H1 (cell line): ENCODE data around the gene CREB3L1. TPM values are rescaled to one million over a fixed set of nuclear protein-coding genes. Genes with fewer than 3 reads are reported as not detected.
A peak's percentile ranks its signal among the peaks of the same experiment; 100 is the strongest.

Source experiments
- CTCF ChIA-PET: fragments of 300-600 bp; sonication (Branson Sonifier 250); formaldehyde crosslinking; loops from one replicate; lab custom pipeline; 2021; ENCODE audit not compliant: partially characterized antibody; lab: Charles Lee
- POLR2A ChIA-PET: fragments of 300-600 bp; sonication (Branson Sonifier 250); formaldehyde crosslinking; loops from one replicate; lab custom pipeline; 2021; ENCODE audit warnings: inconsistent platforms; ENCODE audit not compliant: partially characterized antibody; lab: Charles Lee
- DNase-seq, 2 experiments: peaks; one replicate each; pipeline versions ENCODE4 v3.0.0 to v3.0.0-alpha.2; 2010 to 2022; ENCODE audit warnings: low spot score in 2 of 2, low read depth in 1 of 2, mixed read lengths in 1 of 2
- FAIRE-seq: peaks from 2 replicates; lab custom pipeline; 2011; peaks lifted over from hg19 to GRCh38; lab: Jason Lieb, UNC
- H2AFZ ChIP-seq: 2 replicates; pipeline ENCODE4 v1.8.1; 2012; ENCODE audit warnings: low read length, inconsistent platforms
- H2AK5ac ChIP-seq: 2 replicates; pipeline ENCODE4 v1.6.1; 2013; ENCODE audit warnings: low read depth, low read length
- H2BK120ac ChIP-seq: replicated peaks from 2 replicates; pipeline ENCODE3; 2013; ENCODE audit warnings: low read depth, low read length, inconsistent platforms
- H2BK12ac ChIP-seq: 2 replicates; pipeline ENCODE4 v1.6.1; 2013; ENCODE audit warnings: low read depth, low read length
- H2BK15ac ChIP-seq: 2 replicates; pipeline ENCODE4 v1.6.1; 2013; ENCODE audit warnings: low read length
- H2BK20ac ChIP-seq: 2 replicates; pipeline ENCODE4 v1.6.1; 2013; ENCODE audit warnings: low read length
- H2BK5ac ChIP-seq: 2 replicates; pipeline ENCODE4 v1.6.1; 2013; ENCODE audit warnings: low read depth, low read length
- H3K14ac ChIP-seq: 2 replicates; pipeline ENCODE4 v1.6.1; 2013; ENCODE audit warnings: inconsistent platforms; ENCODE audit not compliant: insufficient read length
- H3K18ac ChIP-seq: 2 replicates; pipeline ENCODE4 v1.6.1; 2013; ENCODE audit warnings: low read length; ENCODE audit errors: extremely low read depth
- H3K23ac ChIP-seq: 2 replicates; pipeline ENCODE4 v1.6.1; 2013; ENCODE audit warnings: inconsistent platforms; ENCODE audit not compliant: insufficient read length
- H3K23me2 ChIP-seq: 2 replicates; pipeline ENCODE4 v1.6.1; 2013; ENCODE audit warnings: low read depth, low read length
- H3K27ac ChIP-seq: 2 replicates; pipeline ENCODE4 v1.6.1; 2011; ENCODE audit warnings: low read depth, low read length, inconsistent platforms
- H3K27me3 ChIP-seq, 4 experiments: replicated peaks in 1 of 4; 1 replicate in 1 of 4; 2 replicates in 3 of 4; pipeline versions ENCODE4 v1.6.1 to v1.8.1; 2011 to 2013; ENCODE audit warnings: low read length in 3 of 4, mild to moderate bottlenecking in 3 of 4, inconsistent platforms in 2 of 4, mixed read lengths in 2 of 4, moderate library complexity in 1 of 4; ENCODE audit not compliant: control insufficient read depth in 3 of 4, insufficient read depth in 3 of 4; ENCODE audit errors: extremely low read depth in 1 of 4
- H3K36me3 ChIP-seq, 4 experiments: 2 replicates each; pipeline versions ENCODE4 v1.6.1 to v1.8.1; 2011 to 2013; ENCODE audit warnings: mild to moderate bottlenecking in 4 of 4, low read length in 3 of 4, moderate library complexity in 2 of 4, control low read depth in 1 of 4, inconsistent platforms in 1 of 4; ENCODE audit not compliant: insufficient read depth in 4 of 4, control insufficient read depth in 2 of 4
- H3K4ac ChIP-seq: replicated peaks from 2 replicates; pipeline ENCODE3; 2013; ENCODE audit warnings: low read length, low read depth, mixed read lengths, inconsistent platforms; ENCODE audit not compliant: insufficient read length
- H3K4me1 ChIP-seq, 4 experiments: replicated peaks in 1 of 4; 1 replicate in 1 of 4; 2 replicates in 3 of 4; pipeline versions ENCODE4 v1.6.1 to v1.8.1; 2011 to 2013; ENCODE audit warnings: low read length in 3 of 4, inconsistent platforms in 2 of 4, mixed read lengths in 1 of 4; ENCODE audit not compliant: insufficient read depth in 4 of 4, control insufficient read depth in 3 of 4
- H3K4me2 ChIP-seq, 2 experiments: 2 replicates each; pipeline versions ENCODE4 v1.6.1 to v1.8.1; 2011 to 2013; ENCODE audit warnings: low read depth in 2 of 2, low read length in 2 of 2, control low read depth in 1 of 2, inconsistent platforms in 1 of 2, mild to moderate bottlenecking in 1 of 2; ENCODE audit not compliant: insufficient read depth in 1 of 2
- H3K4me3 ChIP-seq, 4 experiments: fragments of 200-600, 300-600 bp in 1 of 4; sonication (generic), shearing (Covaris generic), sonication (Bioruptor Twin) in 1 of 4; 2 replicates each; pipeline versions ENCODE4 v1.5.1 to v1.8.1; 2011 to 2016; ENCODE audit warnings: low read length in 4 of 4, low read depth in 3 of 4, control low read depth in 2 of 4, inconsistent platforms in 2 of 4, mild to moderate bottlenecking in 2 of 4, mixed read lengths in 1 of 4, moderate library complexity in 1 of 4; ENCODE audit not compliant: insufficient read depth in 2 of 4; ENCODE audit errors: extremely low read depth in 1 of 4
- H3K56ac ChIP-seq: replicated peaks from 2 replicates; pipeline ENCODE3; 2013; ENCODE audit warnings: low read depth, mild to moderate bottlenecking, mixed read lengths, low read length, inconsistent platforms; ENCODE audit not compliant: insufficient read length
- H3K79me1 ChIP-seq: 2 replicates; pipeline ENCODE4 v1.6.1; 2013; ENCODE audit warnings: low read depth, low read length, control low read depth
- H3K79me2 ChIP-seq, 2 experiments: 2 replicates each; pipeline versions ENCODE4 v1.6.1 to v1.8.1; 2012 to 2013; ENCODE audit warnings: low read length in 2 of 2, mild to moderate bottlenecking in 2 of 2, inconsistent platforms in 1 of 2; ENCODE audit not compliant: insufficient read depth in 2 of 2, control insufficient read depth in 1 of 2
- H3K9ac ChIP-seq, 4 experiments: replicated peaks in 1 of 4; 1 replicate in 1 of 4; 2 replicates in 3 of 4; pipeline versions ENCODE4 v1.6.1 to v1.8.1; 2011 to 2013; ENCODE audit warnings: low read depth in 3 of 4, low read length in 3 of 4, control low read depth in 2 of 4, mild to moderate bottlenecking in 2 of 4, moderate library complexity in 2 of 4, inconsistent platforms in 1 of 4; ENCODE audit errors: extremely low read depth in 1 of 4
- H3K9me3 ChIP-seq, 2 experiments: 2 replicates each; pipeline versions ENCODE4 v1.6.1 to v1.8.1; 2012 to 2013; ENCODE audit warnings: mild to moderate bottlenecking in 2 of 2, moderate library complexity in 2 of 2, control low read depth in 1 of 2, inconsistent platforms in 1 of 2, low read depth in 1 of 2, low read length in 1 of 2, mixed read lengths in 1 of 2; ENCODE audit not compliant: insufficient read depth in 2 of 2
- H4K20me1 ChIP-seq, 2 experiments: replicated peaks in 1 of 2; 2 replicates each; pipeline versions ENCODE3 to v1.8.1; 2011 to 2013; ENCODE audit warnings: inconsistent platforms in 2 of 2, low read length in 2 of 2, mild to moderate bottlenecking in 1 of 2; ENCODE audit not compliant: insufficient read depth in 2 of 2, control insufficient read depth in 1 of 2
- H4K5ac ChIP-seq: 2 replicates; pipeline ENCODE4 v1.6.1; 2013; ENCODE audit warnings: low read length, low read depth, mixed read lengths, inconsistent platforms; ENCODE audit not compliant: insufficient read length
- H4K8ac ChIP-seq: 2 replicates; pipeline ENCODE4 v1.8.0; 2013; ENCODE audit warnings: mild to moderate bottlenecking, moderate library complexity, low read length, inconsistent platforms; ENCODE audit not compliant: insufficient read depth; ENCODE audit errors: extremely low read depth
- H4K91ac ChIP-seq: replicated peaks from 2 replicates; pipeline ENCODE3; 2013; ENCODE audit warnings: low read length, mixed read lengths, inconsistent platforms; ENCODE audit not compliant: insufficient read length
- ATF3 ChIP-seq: IDR thresholded peaks from 2 replicates; pipeline ENCODE4 v1.6.1; 2011; ENCODE audit warnings: low read depth, mild to moderate bottlenecking, low read length; ENCODE audit not compliant: insufficient read depth
- CHD2 ChIP-seq: IDR thresholded peaks from 2 replicates; pipeline ENCODE4 v1.6.1; 2012; ENCODE audit warnings: low read length, improper control_type of control experiment
- EP300 ChIP-seq, 2 experiments: IDR thresholded peaks; 1 replicate in 1 of 2; 2 replicates in 1 of 2; pipeline ENCODE4 v1.6.1; 2011 to 2012; ENCODE audit warnings: low read depth in 2 of 2, low read length in 2 of 2, mild to moderate bottlenecking in 2 of 2, borderline replicate concordance in 1 of 2, inconsistent platforms in 1 of 2, moderate library complexity in 1 of 2
- FOSL1 ChIP-seq: IDR thresholded peaks from 2 replicates; pipeline ENCODE4 v1.6.1; 2011; ENCODE audit warnings: mild to moderate bottlenecking, low read depth, low read length, moderate library complexity; ENCODE audit not compliant: insufficient read depth
- MAX ChIP-seq: IDR thresholded peaks from 2 replicates; pipeline ENCODE4 v1.6.1; 2012; ENCODE audit warnings: inconsistent platforms
- RNF2 ChIP-seq: fragments of 200-900, 300-1000 bp; sonication (generic); IDR thresholded peaks from 2 replicates; pipeline ENCODE4 v1.7.1; 2016; ENCODE audit warnings: borderline replicate concordance, low read depth, mild to moderate bottlenecking, antibody characterized with exemption, low read length; ENCODE audit not compliant: poor library complexity, severe bottlenecking; ENCODE audit errors: missing control alignments
- SP2 ChIP-seq: IDR thresholded peaks from 2 replicates; pipeline ENCODE4 v1.6.1; 2012; ENCODE audit warnings: mild to moderate bottlenecking, low read length, inconsistent platforms
- SP4 ChIP-seq: IDR thresholded peaks from 2 replicates; pipeline ENCODE4 v1.6.1; 2012; ENCODE audit warnings: low read length, inconsistent platforms
- TAF1 ChIP-seq: IDR thresholded peaks from 2 replicates; pipeline ENCODE4 v1.6.1; 2011; ENCODE audit warnings: mild to moderate bottlenecking, low read depth, low read length
- ZNF274 ChIP-seq: IDR thresholded peaks from 2 replicates; pipeline ENCODE4 v1.7.0; 2012; ENCODE audit warnings: low read length, borderline replicate concordance; ENCODE audit errors: extremely low read depth
- WGBS, 2 experiments: shearing (Covaris generic) in 1 of 2; methylation state at CpG; one replicate each; pipeline versions ENCODE4 v1.1.6 to v1.1.7; 2013 to 2015; ENCODE audit warnings: low lambda C conversion rate in 2 of 2, mixed read lengths in 2 of 2, inconsistent platforms in 1 of 2, low coverage in 1 of 2, missing lambda C conversion rate in 1 of 2; ENCODE audit not compliant: insufficient replicate concordance in 2 of 2, insufficient coverage in 1 of 2, insufficient read length in 1 of 2; ENCODE audit errors: extremely low coverage in 1 of 2, missing lambda C conversion rate in 1 of 2; 5-methylcytosine and 5-hydroxymethylcytosine counted together
- polyA plus RNA-seq, 7 experiments: library from polyadenylated mRNA; depleted of rRNA in 3 of 7; stranded (reverse) in 5 of 7; unstranded in 2 of 7; fragments of >200 nt in 5 of 7; fragments of 200-250 nt in 2 of 7; gene quantifications; 1 replicate in 5 of 7; 2 replicates in 1 of 7; 4 replicates in 1 of 7; pipeline versions ENCODE4 v1.2.1 to v1.2.3, GENCODE V29; 2011 to 2013; ENCODE audit warnings: missing spikeins in 2 of 7, mixed read lengths in 2 of 7
- total RNA-seq: library from RNA; stranded (reverse); fragmentation: NEBNext Ultra II Directional; extraction: Animal tissue kit (Norgen Biotek cat#: 25700); gene quantifications from 2 replicates; pipeline ENCODE4 v1.2.1, GENCODE V29; 2021

The CREB3L1 gene
- total and polyA plus RNA-seq, 2 of the 8 experiments (the other 6 are each of a cell fraction or from before 2014, with no cell fraction given): 4.1 to 12.7 TPM

- Histone ChIP-seq H2BK120ac (peak overlapping the region; percentile 44), H3K36me3 (no peaks in the 10 kb centered on the region), H3K27ac (0 out of 2 replicates have a peak overlapping the region, but pooled peaks have one; percentile 79), H4K8ac (no peak overlapping the region), H3K9ac (0 out of 7 replicates have a peak overlapping the region, but pooled peaks of 1 of the 4 experiments have one; percentile 4), H4K5ac (no peak overlapping the region), H3K9me3 (no peaks in the 10 kb centered on the region), H3K23ac (no peak overlapping the region), H3K14ac (no peak overlapping the region), H2BK5ac (peak overlapping the region; percentile 84), H3K79me2 (0 out of 4 replicates have a peak, but pooled peaks cover 0 to 3% of the 10 kb centered on the region in 2 experiments), H3K4ac (peak overlapping the region; percentile 62), H2BK20ac (peak overlapping the region; percentile 49), H2AFZ (no peak overlapping the region), H3K4me2 (peak overlapping the region in 1 of 2 experiments; percentile 95; a peak in 1 of 4 replicates), H3K79me1 (0 out of 2 replicates have a peak, but pooled peaks cover 4% of the 10 kb centered on the region), H2AK5ac (peak overlapping the region; percentile 75), H3K4me3 (no peak overlapping the region), H3K18ac (peak overlapping the region; percentile 62; the same call in 1 of the 2 replicates), H4K91ac (peak overlapping the region; percentile 63), H3K56ac (no peak overlapping the region), H2BK12ac (peak overlapping the region; percentile 95), H3K4me1 (peaks cover 28 to 58% (median 43%) of the 10 kb centered on the region in 4 experiments), H4K20me1 (no peaks in the 10 kb centered on the region), H2BK15ac (peak overlapping the region; percentile 93), H3K23me2 (peaks cover 14% of the 10 kb centered on the region; the same call in 1 of the 2 replicates), H3K27me3 (no peaks in the 10 kb centered on the region)
- 93% methylated on average over 9 of the region's 9 CpGs; no CpG with 5 or more reads in 1 of the 2 experiments for WGBS, 2 experiments
- no peak for FAIRE-seq
- POLR2A ChIA-PET: interaction anchor here (0.9 to 4.1 kb wide), 8 partner anchors 11 to 57 kb away, joined by 3 to 41 read pairs (median 4); partner anchors contain the start of gene CREB3L1
- no peak for DNase-seq
- CTCF ChIA-PET: interaction anchor here (1.5 to 7.7 kb wide), 4 partner anchors 15 to 59 kb away, joined by 4 to 105 read pairs (median 62); partner anchors contain the start of gene CREB3L1
- TF ChIP-seq SP2 (no peak), SP4 (no peak), FOSL1 (no peak), MAX (no peak), ZNF274 (no peak), TAF1 (no peak), RNF2 (no peak), CHD2 (no peak), EP300 (IDR thresholded peaks at IDR 0.05; ENCODE audit: borderline replicate concordance in 1 of 2, low read depth in 2 of 2, low read length in 2 of 2) (no peak), ATF3 (no peak)
Observed at GRCh38 chr11:46293641-46294103, 16.2 kb downstream of the CREB3L1 start.
